Neural progenitor cell (in vitro differentiated cells): Measurements from ENCODE around the gene MINDY4.

Experiments
- EZH2phosphoT487 ChIP-seq: fragments of 200-600 bp; sonication (generic); IDR thresholded peaks from 2 replicates; pipeline ENCODE4 v1.6.1; 2017; ENCODE audit warnings: antibody characterized with exemption
- TF ChIP-seq, protein P1 (sequence below): fragments of 200-600 bp; sonication (generic); IDR thresholded peaks from 2 replicates; pipeline ENCODE4 v1.5.1; 2017; ENCODE audit warnings: antibody characterized with exemption, mild to moderate bottlenecking

DNA sequence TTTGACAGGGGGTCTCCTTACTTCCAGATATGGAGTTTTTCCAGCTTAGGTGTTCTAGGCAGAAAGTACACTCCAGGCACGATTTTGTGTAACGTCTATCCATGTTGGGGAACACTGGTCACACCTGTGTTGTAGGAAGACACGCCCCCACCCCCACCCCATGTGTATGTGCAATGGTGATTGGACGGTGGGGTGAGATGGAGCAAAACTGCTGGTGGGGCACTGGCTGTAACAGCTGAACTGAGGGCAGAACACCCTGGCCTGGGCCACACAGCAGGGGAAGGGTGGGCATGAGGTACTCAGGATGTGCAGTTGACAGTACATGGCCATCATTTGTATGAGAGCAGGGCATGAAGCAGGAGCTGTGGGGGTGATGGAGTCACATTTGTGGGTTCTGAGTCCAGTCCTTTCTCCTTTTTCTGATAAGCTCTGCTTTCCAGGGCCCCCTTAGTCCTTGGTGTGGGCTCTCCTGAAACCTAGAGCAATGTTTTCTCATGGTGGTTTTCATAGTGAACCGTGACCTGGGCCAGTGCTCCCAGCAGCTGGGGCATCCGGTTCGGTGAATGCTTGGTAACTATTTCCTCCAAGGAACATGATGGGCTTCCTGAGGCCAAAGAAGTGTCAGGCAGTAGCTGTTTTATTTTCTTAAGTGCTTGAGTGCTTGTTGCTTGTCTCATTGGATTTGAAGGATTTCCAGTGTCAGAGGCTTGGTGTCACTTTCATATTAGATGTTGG, 77.1 kb downstream of the MINDY4 start:
- TF ChIP-seq, protein P1, sequence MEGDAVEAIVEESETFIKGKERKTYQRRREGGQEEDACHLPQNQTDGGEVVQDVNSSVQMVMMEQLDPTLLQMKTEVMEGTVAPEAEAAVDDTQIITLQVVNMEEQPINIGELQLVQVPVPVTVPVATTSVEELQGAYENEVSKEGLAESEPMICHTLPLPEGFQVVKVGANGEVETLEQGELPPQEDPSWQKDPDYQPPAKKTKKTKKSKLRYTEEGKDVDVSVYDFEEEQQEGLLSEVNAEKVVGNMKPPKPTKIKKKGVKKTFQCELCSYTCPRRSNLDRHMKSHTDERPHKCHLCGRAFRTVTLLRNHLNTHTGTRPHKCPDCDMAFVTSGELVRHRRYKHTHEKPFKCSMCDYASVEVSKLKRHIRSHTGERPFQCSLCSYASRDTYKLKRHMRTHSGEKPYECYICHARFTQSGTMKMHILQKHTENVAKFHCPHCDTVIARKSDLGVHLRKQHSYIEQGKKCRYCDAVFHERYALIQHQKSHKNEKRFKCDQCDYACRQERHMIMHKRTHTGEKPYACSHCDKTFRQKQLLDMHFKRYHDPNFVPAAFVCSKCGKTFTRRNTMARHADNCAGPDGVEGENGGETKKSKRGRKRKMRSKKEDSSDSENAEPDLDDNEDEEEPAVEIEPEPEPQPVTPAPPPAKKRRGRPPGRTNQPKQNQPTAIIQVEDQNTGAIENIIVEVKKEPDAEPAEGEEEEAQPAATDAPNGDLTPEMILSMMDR, result no peak
- no peak for TF ChIP-seq EZH2phosphoT487
